ENCODE data around the gene TCF4.

DNA sequence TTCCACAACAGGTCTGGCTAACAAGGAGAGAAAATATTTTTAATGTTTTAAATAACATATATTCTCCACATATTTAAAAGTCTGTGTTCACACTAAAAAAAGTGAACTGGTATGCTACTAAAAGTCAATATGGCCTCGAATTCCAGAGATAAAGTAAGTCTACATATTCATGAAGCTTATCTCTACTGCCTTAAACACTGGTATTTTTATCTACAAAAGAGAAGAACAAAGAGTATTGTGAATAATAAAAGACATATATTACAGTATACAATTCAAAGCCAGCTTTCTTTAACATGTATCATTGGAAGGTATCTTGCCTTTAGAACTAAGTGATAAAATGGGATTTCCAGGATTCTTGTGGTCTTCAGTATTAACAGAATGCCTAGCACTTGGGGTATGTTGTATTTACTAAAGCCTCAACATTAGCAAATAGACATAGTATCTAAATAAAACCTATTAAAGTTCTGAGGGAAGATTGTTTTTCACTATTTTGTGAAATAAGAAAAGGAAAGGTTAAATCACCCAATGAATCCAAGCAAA lies 325.9 kb downstream of the TCF4 start:
- TF ChIP-seq CTCF (IDR thresholded peaks at IDR 0.05) (no peak), POLR2A (IDR thresholded peaks at IDR 0.05) (no peak)
